Type B pancreatic cell (in vitro differentiated cells): Measurements from ENCODE around the gene TFR2. TPM values are rescaled to one million over a fixed set of nuclear protein-coding genes. Genes with fewer than 3 reads are reported as not detected.
A peak's percentile ranks its signal among the peaks of the same experiment; 100 is the strongest.
"Not testable (repeated sequence)": the region's sequence is repeated elsewhere in the genome, so short reads cannot be mapped to it uniquely, and the experiment has no call there.

Experiments used
- DNase-seq: peaks from one replicate; pipeline ENCODE4 v3.0.0; 2021; ENCODE audit warnings: mixed read lengths; ENCODE audit not compliant: unreplicated experiment; ENCODE audit errors: extremely low spot score
- H3K27ac Mint-ChIP-seq: 2 replicates; pipeline ENCODE4 v1.8.0; 2021; ENCODE audit warnings: mild to moderate bottlenecking, mixed read lengths
- H3K27me3 Mint-ChIP-seq: 2 replicates; pipeline ENCODE4 v1.8.0; 2021; ENCODE audit warnings: mixed read lengths
- H3K36me3 Mint-ChIP-seq: 2 replicates; pipeline ENCODE4 v1.8.0; 2021; ENCODE audit warnings: mixed read lengths
- H3K4me1 Mint-ChIP-seq: one replicate; pipeline ENCODE4 v1.8.0; 2021; ENCODE audit warnings: mixed read lengths; ENCODE audit not compliant: unreplicated experiment
- H3K4me3 Mint-ChIP-seq: 2 replicates; pipeline ENCODE4 v1.8.0; 2021; ENCODE audit warnings: mild to moderate bottlenecking, mixed read lengths
- H3K9me3 Mint-ChIP-seq: 2 replicates; pipeline ENCODE4 v1.8.0; 2021; ENCODE audit warnings: mixed read lengths
- total RNA-seq: library from RNA; stranded (reverse); gene quantifications from 2 replicates; pipeline ENCODE4 v1.2.1, GENCODE V29; 2021; ENCODE audit warnings: low replicate concordance
- TF ChIP-seq, protein P1 (sequence below): fragments of 200-600 bp; sonication (generic); conservative IDR thresholded peaks from 2 replicates; pipeline ENCODE4 v1.5.0; 2021; ENCODE audit warnings: antibody characterized with exemption, mild to moderate bottlenecking

Gene TFR2
- total RNA-seq, 1 donor from 2014 or later: 1.8 TPM

DNA sequence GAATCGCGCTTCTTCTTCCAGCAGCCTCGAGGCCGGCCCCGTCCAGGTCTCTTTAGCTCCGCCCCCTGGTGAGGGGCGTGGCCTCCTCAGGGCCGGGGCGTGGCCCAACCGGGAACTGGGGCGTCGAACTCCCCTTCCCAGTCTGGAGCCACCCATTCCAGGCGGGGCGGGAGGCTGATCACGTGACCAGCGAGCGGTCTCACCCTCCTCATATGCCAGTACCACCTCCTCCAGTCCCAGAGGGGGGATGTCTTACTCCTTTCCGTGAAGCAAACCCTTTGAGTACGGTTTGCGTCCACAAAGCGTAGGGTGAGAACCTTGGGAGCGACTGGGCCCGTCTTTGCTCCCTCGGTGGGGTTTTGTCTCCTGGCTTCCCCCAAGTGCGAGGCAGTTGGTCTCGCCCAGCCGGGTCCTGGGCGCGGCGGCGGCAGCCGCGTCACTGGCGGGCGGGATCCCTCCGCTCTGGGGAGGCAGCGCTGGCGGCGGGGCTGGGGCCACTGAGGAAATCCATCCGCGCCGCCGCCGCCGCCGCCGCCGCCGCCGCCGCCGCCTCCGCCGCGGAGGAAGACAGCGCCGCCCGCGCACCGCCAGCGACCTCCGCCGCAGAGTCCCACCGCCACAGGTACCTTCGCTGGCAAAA lies 32.1 kb upstream of the TFR2 start, which contains the start of gene GNB2:
TSS of gene GNB2 (plus strand) at position 439 of the 640 bp plus-strand sequence. CDS start 2,526 bp downstream, outside the sequence.
- Mint-ChIP-seq H3K36me3 (no peaks in the 10 kb centered on the region), H3K4me3 (peak within 1 kb of the TSS; percentile 95), H3K4me1 (peaks cover 6% of the 10 kb centered on the region), H3K9me3 (no peaks in the 10 kb centered on the region), H3K27ac (peak within 1 kb of the TSS; percentile 94), H3K27me3 (peaks cover 9% of the 10 kb centered on the region)
- peak; percentile 100 for DNase-seq
- TF ChIP-seq, protein P1, sequence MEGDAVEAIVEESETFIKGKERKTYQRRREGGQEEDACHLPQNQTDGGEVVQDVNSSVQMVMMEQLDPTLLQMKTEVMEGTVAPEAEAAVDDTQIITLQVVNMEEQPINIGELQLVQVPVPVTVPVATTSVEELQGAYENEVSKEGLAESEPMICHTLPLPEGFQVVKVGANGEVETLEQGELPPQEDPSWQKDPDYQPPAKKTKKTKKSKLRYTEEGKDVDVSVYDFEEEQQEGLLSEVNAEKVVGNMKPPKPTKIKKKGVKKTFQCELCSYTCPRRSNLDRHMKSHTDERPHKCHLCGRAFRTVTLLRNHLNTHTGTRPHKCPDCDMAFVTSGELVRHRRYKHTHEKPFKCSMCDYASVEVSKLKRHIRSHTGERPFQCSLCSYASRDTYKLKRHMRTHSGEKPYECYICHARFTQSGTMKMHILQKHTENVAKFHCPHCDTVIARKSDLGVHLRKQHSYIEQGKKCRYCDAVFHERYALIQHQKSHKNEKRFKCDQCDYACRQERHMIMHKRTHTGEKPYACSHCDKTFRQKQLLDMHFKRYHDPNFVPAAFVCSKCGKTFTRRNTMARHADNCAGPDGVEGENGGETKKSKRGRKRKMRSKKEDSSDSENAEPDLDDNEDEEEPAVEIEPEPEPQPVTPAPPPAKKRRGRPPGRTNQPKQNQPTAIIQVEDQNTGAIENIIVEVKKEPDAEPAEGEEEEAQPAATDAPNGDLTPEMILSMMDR: no peak

DNA sequence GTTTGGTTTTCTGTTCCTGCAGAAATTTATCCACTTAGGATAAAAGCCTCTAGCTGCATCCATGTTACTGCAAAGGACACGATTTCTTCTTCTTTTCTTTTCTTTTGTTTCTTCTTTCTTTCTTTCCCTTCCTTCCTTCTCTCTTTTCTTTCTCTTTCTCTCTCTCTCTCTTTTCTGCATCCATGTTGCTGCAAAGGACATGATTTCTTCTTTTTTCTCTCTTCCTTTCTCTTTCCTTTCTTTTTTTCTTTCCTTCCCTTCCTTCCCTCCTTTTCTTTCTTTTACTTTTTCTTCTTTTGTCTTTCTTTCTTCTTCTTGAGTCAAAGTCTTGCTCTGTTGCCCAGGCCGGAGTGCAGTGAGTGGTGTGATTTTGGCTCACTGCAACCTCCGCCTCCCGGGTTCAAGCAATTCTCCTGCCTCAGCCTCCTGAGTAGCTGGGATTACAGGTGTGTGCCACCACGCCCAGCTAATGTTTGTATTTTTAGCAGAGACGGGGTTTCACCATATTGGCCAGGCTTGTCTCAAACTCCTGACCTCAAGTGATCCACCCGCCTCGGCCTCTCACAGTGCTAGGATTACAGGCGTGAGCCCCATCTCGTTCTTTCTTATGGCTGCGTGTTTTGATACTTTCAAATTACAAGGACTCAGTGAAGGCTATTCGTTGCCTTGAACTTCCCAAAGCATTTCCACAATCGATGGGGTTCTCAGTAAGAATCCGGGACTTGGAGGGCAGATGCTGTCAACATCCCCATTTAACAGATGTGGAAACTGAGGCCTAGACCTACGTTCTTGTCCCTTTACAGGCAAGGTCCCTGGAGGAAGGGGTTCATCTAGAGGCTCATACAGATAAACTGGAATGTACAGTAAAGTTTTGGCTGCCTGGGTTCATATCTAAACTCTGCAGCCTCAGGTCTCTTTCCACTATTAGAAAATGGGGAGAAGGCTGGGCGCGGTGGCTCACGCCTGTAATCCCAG lies 30.3 kb upstream of the TFR2 start:
- TF ChIP-seq, protein P1: no peak
- no peak for DNase-seq
- Mint-ChIP-seq H3K27me3 (peaks cover 15% of the 10 kb centered on the region), H3K4me3 (no peak overlapping the region), H3K27ac (peak overlapping the region; percentile 10), H3K4me1 (no peaks in the 10 kb centered on the region), H3K9me3 (no peaks in the 10 kb centered on the region), H3K36me3 (no peaks in the 10 kb centered on the region)

DNA sequence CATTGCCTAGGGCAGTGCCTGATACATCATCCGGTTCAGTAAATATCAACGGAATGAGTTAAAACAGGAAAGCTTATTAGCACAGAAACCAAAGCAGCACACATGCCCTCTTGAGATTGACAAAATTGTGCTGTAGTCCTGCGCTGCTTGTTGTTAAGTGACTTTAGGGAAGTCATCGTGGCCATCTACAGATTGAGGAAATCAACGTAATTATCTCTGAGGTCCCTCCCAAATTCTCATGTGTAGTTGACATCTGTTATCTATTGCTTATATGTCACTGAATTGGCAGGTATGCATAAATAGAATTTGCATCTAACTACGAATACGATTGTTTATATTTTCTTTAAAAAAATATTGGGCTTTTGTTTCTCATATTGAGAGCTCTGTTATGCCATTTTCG lies 28.7 kb upstream of the TFR2 start:
- H3K4me3 Mint-ChIP-seq: no peak overlapping the region
- no peaks in the 10 kb centered on the region for H3K9me3 Mint-ChIP-seq
- no peak overlapping the region for H3K27ac Mint-ChIP-seq
- TF ChIP-seq, protein P1: no peak
- H3K36me3 Mint-ChIP-seq: no peaks in the 10 kb centered on the region
- H3K4me1 Mint-ChIP-seq: no peaks in the 10 kb centered on the region
- no peak for DNase-seq
- H3K27me3 Mint-ChIP-seq: peaks cover 25% of the 10 kb centered on the region

DNA sequence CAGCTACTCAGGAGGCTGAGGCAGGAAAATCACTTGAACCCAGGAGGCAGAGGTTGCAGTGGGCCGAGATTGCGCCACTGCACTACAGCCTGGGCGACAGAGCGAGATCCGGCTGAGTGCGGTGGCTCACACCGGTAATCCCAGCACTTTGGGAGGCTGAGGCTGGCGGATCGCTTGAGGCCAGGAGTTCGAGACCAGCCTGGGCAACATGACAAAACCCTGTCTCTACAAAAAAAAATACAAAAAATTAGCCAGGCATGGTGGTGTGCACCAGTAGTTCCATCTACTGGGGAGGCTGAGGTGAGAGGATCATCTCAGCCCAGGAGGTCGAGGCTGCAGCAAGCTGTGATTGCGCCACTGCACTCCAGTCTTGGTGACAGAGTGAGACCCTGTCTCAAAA lies 27.8 kb upstream of the TFR2 start:
- peaks cover 25% of the 10 kb centered on the region for H3K27me3 Mint-ChIP-seq
- not testable (repeated sequence) for H3K9me3 Mint-ChIP-seq, H3K4me1 Mint-ChIP-seq

DNA sequence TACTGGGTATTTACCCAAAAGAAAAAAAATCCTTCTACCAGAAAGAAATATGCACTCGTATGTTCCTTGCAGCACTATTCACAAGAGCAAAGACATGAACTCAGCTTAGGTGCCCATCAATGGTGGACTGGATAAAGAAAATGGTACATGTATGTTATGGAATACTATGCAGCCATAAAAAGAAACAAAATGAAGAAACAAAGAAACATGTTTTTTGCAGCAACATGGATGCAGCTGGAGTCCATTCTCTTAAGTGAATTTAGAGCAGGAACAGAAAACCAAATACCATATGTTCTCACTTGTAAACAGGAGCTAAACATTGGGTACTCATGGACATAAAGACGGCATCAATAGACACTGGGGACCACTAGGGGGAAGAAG lies 26.7 kb upstream of the TFR2 start:
- TF ChIP-seq, protein P1: no peak
- no peaks in the 10 kb centered on the region for H3K9me3 Mint-ChIP-seq
- DNase-seq: no peak
- H3K4me1 Mint-ChIP-seq: no peaks in the 10 kb centered on the region
- H3K27me3 Mint-ChIP-seq: peaks cover 25% of the 10 kb centered on the region
- H3K4me3 Mint-ChIP-seq: no peak overlapping the region
- no peaks in the 10 kb centered on the region for H3K36me3 Mint-ChIP-seq
- no peak overlapping the region for H3K27ac Mint-ChIP-seq

More for the DNA sequence above, 27.8 kb upstream of the TFR2 start:
- H3K27ac Mint-ChIP-seq, DNase-seq, H3K36me3 Mint-ChIP-seq, H3K4me3 Mint-ChIP-seq: not testable (repeated sequence)
